ENCODE data around the gene TOMM20L.
A peak's percentile ranks its signal among the peaks of the same experiment; 100 is the strongest.
"Not testable (repeated sequence)": the region's sequence is repeated elsewhere in the genome, so short reads cannot be mapped to it uniquely, and the experiment has no call there.

TOMM20L gene

DNA sequence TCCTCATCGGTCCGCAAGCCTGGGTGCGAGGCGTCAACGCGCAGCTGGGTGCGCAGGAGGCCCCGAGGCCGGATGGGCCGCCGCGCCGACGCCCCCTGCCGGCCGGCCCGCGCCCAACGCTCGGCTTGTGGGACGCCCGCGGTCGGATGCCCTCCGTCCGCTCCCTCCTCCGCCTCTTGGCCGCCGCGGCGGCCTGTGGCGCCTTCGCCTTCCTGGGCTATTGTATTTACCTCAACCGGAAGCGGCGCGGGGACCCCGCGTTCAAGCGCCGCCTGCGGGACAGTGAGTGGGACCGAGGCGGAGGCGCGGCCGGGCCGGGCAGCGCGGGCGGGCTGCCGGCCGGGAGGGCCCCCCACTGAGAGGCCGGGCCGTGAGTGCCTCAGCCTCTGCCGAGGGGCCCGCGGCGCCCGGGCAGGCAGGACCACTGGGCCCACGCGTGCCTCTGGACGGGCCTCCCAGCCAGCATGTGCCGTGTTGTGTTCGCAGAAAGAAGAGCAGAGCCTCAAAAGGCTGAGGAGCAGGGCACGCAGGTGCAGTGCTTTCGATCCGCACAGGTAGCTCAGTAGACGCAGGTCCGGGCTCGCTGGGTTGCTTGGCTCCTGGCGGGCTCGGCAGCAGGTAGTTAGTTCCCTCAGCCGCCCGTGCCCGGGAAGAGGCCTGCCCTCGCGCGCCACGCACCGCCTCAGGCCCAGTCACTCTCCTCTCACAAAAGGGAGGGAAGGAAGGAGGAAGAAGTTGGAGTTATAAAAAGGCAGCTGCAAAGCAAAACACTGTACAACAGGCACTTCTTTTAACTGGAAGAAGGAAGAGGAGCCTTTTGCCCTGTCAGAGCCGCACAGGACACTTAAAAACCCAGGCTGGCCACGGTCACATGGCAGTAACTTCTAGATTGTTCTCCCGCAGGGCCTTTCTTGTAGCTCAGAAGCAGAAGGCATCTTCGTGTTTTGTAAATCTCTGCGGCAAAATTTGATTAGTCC, at the start of gene TOMM20L:
Gene TOMM20L (plus strand): TSS at position 119 of the 977 bp plus-strand sequence. CDS start 28 bp downstream, at position 147.
- peak; percentile 67 for DNase-seq

GRCh38 chr14:58353516-58354299, 42.0 kb upstream of the TOMM20L start:
- no peak for DNase-seq

- no peak for DNase-seq
Observed at GRCh38 chr14:58354808-58355207, 40.9 kb upstream of the TOMM20L start.

GRCh38 chr14:58356268-58356667, 39.5 kb upstream of the TOMM20L start:
- DNase-seq: no peak

DNA sequence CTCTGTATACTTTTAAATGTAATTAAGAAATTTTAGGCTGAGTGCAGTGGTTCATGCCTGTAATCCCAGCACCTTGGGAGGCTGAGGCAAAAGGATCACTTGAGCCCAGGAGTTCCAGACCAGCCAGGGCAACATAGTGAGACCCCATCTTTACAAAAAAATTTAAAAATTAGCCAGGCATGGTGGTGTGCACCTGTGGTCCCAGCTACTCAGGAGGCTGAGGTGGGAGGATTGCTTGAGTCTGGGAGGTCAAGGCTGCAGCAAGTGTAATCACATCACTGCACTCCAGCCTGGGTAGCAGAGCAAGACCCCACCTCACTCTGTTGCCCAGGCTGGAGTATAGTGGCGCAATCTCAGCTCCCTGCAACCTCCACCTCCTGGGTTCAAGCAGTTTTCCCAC, 33.5 kb upstream of the TOMM20L start:
- DNase-seq: not testable (repeated sequence)

DNA sequence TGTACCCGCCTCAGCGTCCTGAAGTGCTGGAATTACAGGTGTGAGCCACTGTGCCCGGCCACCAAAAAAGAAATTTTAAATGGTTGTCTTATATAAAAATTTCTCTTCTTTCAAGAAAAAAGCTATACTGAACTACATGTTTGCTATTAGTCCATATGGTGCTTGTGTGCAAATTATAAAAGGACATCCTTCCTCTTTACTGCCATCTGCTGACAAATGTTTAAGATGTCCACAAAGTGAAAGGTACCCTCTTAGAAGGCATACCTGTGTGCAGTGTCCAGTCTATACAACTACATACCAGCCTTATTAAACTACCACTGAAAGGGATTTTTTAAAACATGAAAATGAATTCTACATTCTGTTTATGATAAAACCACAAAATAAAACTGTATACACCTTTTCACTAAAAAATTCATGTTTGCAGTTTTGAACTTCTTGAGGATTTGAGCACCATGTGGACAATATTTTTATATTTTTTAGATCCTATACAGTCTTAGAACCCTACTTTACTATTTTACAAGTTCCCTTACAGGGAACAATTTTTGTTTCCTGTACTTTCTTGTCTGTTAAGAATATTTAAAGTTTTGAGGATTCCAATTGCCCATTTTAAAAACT, 32.8 kb upstream of the TOMM20L start:
- DNase-seq: peak; percentile 5

- DNase-seq: no peak
Observed at GRCh38 chr14:58364316-58364715, 31.4 kb upstream of the TOMM20L start.

DNA sequence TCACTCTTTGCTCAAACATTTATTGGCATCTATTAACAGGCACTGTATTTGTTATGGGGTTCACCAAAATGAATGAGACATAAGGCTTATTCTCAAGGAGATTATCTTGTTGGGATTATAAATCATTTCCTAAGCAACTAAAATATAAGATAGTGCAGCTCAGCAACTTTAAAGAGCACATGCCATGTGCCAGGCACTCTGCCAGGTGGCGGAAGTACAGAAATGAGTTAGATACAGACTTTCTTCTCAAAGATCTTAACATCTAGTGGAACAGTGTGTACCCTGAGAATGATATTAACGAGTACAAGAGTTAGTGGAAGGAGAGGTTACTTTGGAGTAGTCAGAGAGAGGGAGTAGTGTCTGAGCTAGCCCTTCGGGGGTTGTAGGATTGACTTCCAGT, 28.4 kb upstream of the TOMM20L start:
- no peak for DNase-seq

DNA sequence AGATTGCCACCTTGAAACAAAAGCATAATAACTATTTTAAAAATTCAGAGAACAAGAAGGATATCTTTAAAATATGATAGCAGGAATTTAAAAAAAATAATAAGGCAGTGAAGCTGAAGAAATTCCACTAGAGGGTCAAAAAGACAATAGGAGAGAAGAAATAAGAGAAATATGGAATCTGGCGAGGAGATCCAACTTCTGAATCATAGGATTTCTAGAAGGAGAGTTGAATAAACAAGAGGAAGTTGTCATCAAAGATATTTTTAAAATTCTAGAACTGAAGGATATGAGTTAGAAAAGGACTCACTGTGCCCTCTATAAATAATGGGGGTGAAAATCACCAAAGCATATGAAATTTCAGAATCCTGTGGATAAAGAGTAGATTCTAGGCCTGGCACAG, 26.8 kb upstream of the TOMM20L start:
- DNase-seq: no peak

- DNase-seq: no peak
Observed at GRCh38 chr14:58376791-58377190, 18.9 kb upstream of the TOMM20L start.

GRCh38 chr14:58390830-58391229, 4.9 kb upstream of the TOMM20L start:
- DNase-seq: no peak

- no peak for DNase-seq
Observed at GRCh38 chr14:58395562-58395811, 243 bp upstream of the TOMM20L start.

GRCh38 chr14:58397156-58397555, 1.4 kb downstream of the TOMM20L start:
- no peak for DNase-seq

DNA sequence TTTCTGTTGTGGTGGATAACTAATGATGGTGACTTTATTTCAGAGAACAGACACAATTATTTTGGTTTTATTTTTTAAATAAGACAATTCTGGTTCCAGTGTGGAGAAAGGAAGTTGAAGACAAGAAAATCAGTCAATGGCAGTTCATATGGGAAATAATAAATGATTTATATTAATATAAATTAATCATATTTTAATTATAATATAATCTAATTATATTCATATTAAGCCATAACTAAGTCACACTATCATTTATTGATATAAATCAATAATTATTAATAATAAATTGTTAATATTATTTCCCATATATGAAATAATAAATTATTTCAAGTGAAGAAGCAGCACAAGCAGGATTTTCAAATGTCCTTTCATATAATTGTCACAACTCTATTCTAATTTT, 2.8 kb downstream of the TOMM20L start:
- no peak for DNase-seq

- DNase-seq: no peak
Observed at GRCh38 chr14:58398895-58399294, 3.2 kb downstream of the TOMM20L start.

DNA sequence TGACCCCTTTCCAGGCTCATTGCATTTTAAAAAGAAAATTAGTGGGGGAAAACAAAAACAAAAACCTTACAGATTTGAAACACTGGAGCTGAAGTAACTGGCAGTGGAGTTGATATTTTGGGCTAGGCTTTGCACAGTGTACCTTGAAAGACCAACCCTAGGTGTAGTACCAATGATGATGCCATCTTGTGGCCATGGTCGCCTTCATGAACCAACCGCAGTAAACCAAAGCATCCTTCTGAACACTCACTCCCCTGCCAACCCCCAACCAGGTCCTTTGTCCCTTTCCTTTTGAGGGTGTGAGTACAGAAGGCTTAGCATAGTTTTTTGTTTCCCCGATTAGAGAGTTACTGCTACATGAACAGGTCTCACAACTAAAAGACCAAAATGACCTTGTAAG, 5.9 kb downstream of the TOMM20L start:
- no peak for DNase-seq

GRCh38 chr14:58408681-58409215, 13.0 kb downstream of the TOMM20L start:
- DNase-seq: no peak

DNA sequence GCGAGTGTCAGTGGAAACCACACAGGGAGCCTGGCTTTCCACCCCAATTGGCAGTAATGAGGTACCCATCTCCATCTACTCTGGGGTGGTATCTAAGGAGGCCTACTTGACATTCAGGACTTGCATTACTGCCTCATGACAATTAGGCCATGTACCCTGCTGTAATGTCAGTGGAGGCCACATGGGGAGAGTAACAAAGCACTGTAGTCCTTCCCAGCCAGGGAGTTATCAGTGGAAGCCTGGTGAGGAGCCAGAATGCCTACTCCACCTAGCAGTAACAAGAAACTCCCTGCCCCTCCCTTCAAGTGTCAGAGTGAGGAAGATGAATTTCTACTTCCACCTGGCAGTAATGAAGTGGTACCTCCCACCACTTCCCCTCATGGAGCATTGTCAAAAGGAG, 19.1 kb downstream of the TOMM20L start:
- DNase-seq: no peak

DNA sequence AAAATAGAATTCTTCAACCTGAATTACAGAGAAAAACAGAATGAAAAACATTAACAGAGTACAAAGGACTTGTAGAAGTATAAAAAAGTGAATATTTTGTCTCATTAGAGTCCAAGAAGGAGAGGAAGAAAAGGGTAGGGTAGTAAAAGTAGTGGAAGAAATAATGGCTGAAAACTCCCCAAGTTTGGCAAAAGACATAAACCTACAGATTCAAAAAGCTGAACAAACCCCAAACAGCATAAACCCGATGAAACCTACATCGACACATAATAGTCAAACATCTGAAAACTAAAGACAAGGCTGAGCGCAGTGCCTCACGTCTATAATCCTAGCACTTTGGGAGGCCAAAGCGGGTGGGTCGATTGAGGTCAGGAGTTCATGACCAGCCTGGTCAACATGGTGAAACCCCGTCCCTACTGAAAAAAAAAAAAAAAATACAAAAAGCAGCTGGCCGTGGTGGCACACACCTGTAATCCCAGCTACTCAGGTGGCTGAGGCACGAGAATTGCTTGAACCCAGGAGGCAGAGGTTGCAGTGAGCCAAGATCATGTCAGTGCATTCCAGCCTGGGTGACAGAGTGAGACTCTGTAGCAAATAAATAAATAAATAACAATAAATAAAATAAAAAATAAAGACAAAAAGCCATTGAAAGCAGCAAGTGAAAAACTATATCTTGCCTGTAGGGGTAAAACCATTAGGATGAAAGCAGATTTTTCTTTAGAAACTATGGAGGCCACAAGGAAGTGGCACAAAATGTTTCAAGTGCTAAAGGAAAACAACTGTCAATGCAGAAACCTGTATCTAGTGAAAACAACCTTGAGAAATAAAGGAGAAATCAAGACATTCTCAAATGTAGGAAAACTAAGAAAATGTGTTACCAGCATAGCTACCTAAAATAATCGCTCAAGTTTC, 20.2 kb downstream of the TOMM20L start:
- no peak for DNase-seq

DNA sequence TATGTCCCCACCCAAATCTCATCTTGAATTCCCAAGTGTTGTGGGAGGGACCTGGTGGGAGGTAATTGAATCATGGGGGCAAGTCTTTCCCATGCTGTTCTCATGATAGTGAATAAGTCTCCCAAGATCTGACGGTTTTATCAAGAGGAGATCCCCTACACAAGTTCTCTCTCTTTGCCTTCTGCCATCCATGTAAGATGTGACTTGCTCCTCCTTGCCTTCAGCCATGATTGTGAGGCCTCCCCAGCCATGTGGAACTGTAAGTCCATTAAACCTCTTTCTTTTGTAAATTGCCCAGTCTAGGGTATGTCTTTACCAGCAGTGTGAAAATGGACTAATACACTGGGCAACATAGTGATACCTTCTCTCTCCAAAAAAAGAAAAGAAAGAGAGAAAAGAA, 21.2 kb downstream of the TOMM20L start:
- not testable (repeated sequence) for DNase-seq

DNA sequence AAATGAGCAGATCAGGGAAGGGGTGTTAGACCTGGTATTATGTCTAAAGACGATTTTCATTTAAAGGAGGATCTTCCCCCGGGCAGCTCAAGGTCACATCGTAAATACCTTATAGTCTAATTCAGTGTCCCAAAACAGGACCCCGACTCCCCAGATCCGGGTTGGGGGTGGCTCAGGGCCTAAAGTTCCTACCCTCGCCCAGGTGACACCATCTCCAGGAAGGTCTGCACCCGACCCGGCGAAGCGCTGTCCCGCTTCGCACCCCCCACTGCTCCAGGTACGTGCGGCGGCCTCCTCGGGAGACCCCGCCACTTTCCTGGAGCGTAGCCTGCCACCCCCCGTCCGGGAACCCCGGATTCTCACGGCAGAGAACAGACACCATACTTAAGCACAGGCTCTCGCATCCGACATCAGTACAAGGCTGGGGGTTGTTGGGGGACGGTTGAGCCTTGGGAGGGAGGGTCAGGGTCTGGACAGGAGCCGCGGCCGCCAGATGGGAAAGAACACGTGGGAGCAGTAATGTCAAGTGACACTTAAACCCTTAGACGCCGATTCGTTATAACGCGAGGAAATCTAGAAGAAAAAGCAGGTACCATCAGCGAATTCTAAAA, 31.0 kb downstream of the TOMM20L start:
- DNase-seq: peak; percentile 67
